ENCODE results near the gene PREX1.

GRCh38 chr20:48801197-48801596, 26.6 kb downstream of the PREX1 start:
- TF ChIP-seq CTCF (optimal IDR thresholded peaks at IDR 0.05 in 1 of 3, IDR thresholded peaks at IDR 0.05 in 1 of 3, conservative IDR thresholded peaks at IDR 0.05 in 1 of 3; ENCODE audit: extremely low read depth in 1 of 3, insufficient read depth in 2 of 3, low read length in 3 of 3) (no peak), EZH2 (IDR thresholded peaks at IDR 0.05; ENCODE audit: low read length) (no peak)
